ENCODE data around the gene KLF17. TPM values are rescaled to one million over a fixed set of nuclear protein-coding genes. Genes with fewer than 3 reads are reported as not detected.
A peak's percentile ranks its signal among the peaks of the same experiment; 100 is the strongest.

Gene KLF17
- polyA plus RNA-seq, 2 of the 4 experiments (the other 2 are of a cell fraction), result 0.16 to 0.40 TPM

- TF ChIP-seq HDAC2 (IDR thresholded peaks at IDR 0.05) (no peak), PHF8 (IDR thresholded peaks at IDR 0.05; ENCODE audit: borderline replicate concordance, low read depth) (no peak), NFE2L2 (conservative IDR thresholded peaks at IDR 0.05; ENCODE audit: low read length) (no peak), RNF2 (IDR thresholded peaks at IDR 0.05; ENCODE audit: borderline replicate concordance, low read depth) (no peak)
Measured at GRCh38 chr1:44090429-44091252, 28.0 kb upstream of the KLF17 start (continued).

GRCh38 chr1:44094047-44094446 lies 24.6 kb upstream of the KLF17 start:
- POLR2A ChIA-PET, result no interaction called here
- ATAC-seq (no peak), DNase-seq (ENCODE audit: low read depth in 1 of 2, low spot score in 1 of 2) (no peak), FAIRE-seq (no peak)
- TF ChIP-seq CEBPB (IDR thresholded peaks at IDR 0.05) (no peak), ZSCAN20 (CRISPR knock-in tag; IDR thresholded peaks at IDR 0.05) (no peak), MAFK (IDR thresholded peaks at IDR 0.05; ENCODE audit: partially characterized antibody) (no peak), TFCP2L1 (CRISPR knock-in tag; IDR thresholded peaks at IDR 0.05) (no peak), FOXS1 (CRISPR knock-in tag; IDR thresholded peaks at IDR 0.05) (no peak), KDM1A (IDR thresholded peaks at IDR 0.05; ENCODE audit: low read depth) (no peak), RFX5 (IDR thresholded peaks at IDR 0.05) (no peak), HOXB13 (CRISPR knock-in tag; IDR thresholded peaks at IDR 0.05; ENCODE audit: low read depth) (no peak), HDAC2 (IDR thresholded peaks at IDR 0.05) (no peak), NR3C1 (IDR thresholded peaks at IDR 0.05) (no peak)
- Histone ChIP-seq H3K9me3 (peaks cover 11% of the 10 kb centered on the region; the same call in 2 of the 3 replicates), H3K4me1 (peaks cover 8% of the 10 kb centered on the region; the same call in 2 of the 3 replicates), H3K4me3 (no peak overlapping the region), H3K4me2 (no peak overlapping the region), H3K27ac (no peak overlapping the region)
- CTCF ChIA-PET, result interaction anchor here (4.3 kb wide), 1 partner anchor 9 kb away, joined by 16 read pairs; no protein-coding TSS in a partner anchor
- WGBS (ENCODE audit: missing lambda C conversion rate), result 49% methylated on average over 2 of the region's 2 CpGs

- peak overlapping the region in 1 of 2 experiments; percentile 37; a peak in 2 of 6 replicates for H3K27ac ChIP-seq
- ATAC-seq (no peak), DNase-seq (ENCODE audit: low read depth in 1 of 2, low spot score in 1 of 2) (no peak), FAIRE-seq (no peak)
- no peaks in the 10 kb centered on the region for H3K4me1 ChIP-seq
- 80% methylated on average over 7 of the region's 9 CpGs for WGBS (ENCODE audit: missing lambda C conversion rate)
- CTCF ChIA-PET, result no interaction called here
- H3K9me3 ChIP-seq, result peaks cover 6% of the 10 kb centered on the region; the same call in 1 of the 3 replicates
- H3K4me2 ChIP-seq, result no peak overlapping the region
- POLR2A ChIA-PET, result no interaction called here
- no peak overlapping the region for H3K4me3 ChIP-seq
- TF ChIP-seq TFCP2L1 (CRISPR knock-in tag; IDR thresholded peaks at IDR 0.05), result no peak
- TF ChIP-seq TP53 (CRISPR knock-in tag; IDR thresholded peaks at IDR 0.05), result no peak
- TF ChIP-seq REST (IDR thresholded peaks at IDR 0.05), result no peak
- TF ChIP-seq GATA3 (IDR thresholded peaks at IDR 0.05; ENCODE audit: borderline replicate concordance), result no peak
- TF ChIP-seq POLR2AphosphoS2 (conservative IDR thresholded peaks at IDR 0.05; ENCODE audit: low read length), result no peak
- TF ChIP-seq HOXB5 (CRISPR knock-in tag; IDR thresholded peaks at IDR 0.05), result no peak
- TF ChIP-seq ZNF302 (CRISPR knock-in tag; IDR thresholded peaks at IDR 0.05), result no peak
- TF ChIP-seq NPAS2 (CRISPR knock-in tag; IDR thresholded peaks at IDR 0.05; ENCODE audit: borderline replicate concordance), result no peak
- no peak for TF ChIP-seq ZSCAN20 (CRISPR knock-in tag; IDR thresholded peaks at IDR 0.05)
- TF ChIP-seq HMGXB4 (CRISPR knock-in tag; IDR thresholded peaks at IDR 0.05; ENCODE audit: borderline replicate concordance), result no peak
- no peak for TF ChIP-seq ZC3H11A (IDR thresholded peaks at IDR 0.05)
- TF ChIP-seq BCL3 (IDR thresholded peaks at IDR 0.05), result no peak
- no peak for TF ChIP-seq CHD2 (IDR thresholded peaks at IDR 0.05; ENCODE audit: low read length, partially characterized antibody)
- no peak for TF ChIP-seq EP300 (IDR thresholded peaks at IDR 0.05)
- TF ChIP-seq ELK1 (IDR thresholded peaks at IDR 0.05; ENCODE audit: low read depth, low read length), result no peak
- TF ChIP-seq HOXA7 (CRISPR knock-in tag; IDR thresholded peaks at IDR 0.05), result no peak
- no peak for TF ChIP-seq RNF2 (IDR thresholded peaks at IDR 0.05; ENCODE audit: borderline replicate concordance, low read depth)
Measured at GRCh38 chr1:44100183-44100868, 18.3 kb upstream of the KLF17 start.

Measured in A549 (cell line).